Activated T-helper 17 cell treated with anti-CD3 and anti-CD28 coated beads, Interleukin-2, amount 50 U/mL, for 72 hours (primary cell): ENCODE results near the gene PPL. TPM values are rescaled to one million over a fixed set of nuclear protein-coding genes. Genes with fewer than 3 reads are reported as not detected.

Experiments used
- ATAC-seq: fragments of 150-1000 bp; cut with Tn5 transposase; replicated peaks from 2 replicates; pipeline ENCODE4 v1.10.0; 2021; ENCODE audit warnings: mild to moderate bottlenecking, moderate library complexity
- H3K27ac Mint-ChIP-seq: one replicate; pipeline ENCODE4 v1.8.0; 2022; ENCODE audit warnings: mixed read lengths
- H3K27me3 Mint-ChIP-seq: one replicate; pipeline ENCODE4 v1.8.0; 2022; ENCODE audit warnings: mixed read lengths
- H3K36me3 Mint-ChIP-seq: one replicate; pipeline ENCODE4 v1.8.0; 2022; ENCODE audit warnings: low read depth, mild to moderate bottlenecking, mixed read lengths
- H3K4me1 Mint-ChIP-seq: one replicate; pipeline ENCODE4 v1.8.0; 2022; ENCODE audit warnings: mixed read lengths
- H3K4me3 Mint-ChIP-seq: one replicate; pipeline ENCODE4 v1.8.0; 2022; ENCODE audit warnings: mild to moderate bottlenecking, mixed read lengths
- H3K9me3 Mint-ChIP-seq: one replicate; pipeline ENCODE4 v1.8.0; 2022; ENCODE audit warnings: mixed read lengths
- total RNA-seq, 2 donors: library from RNA; stranded (reverse); gene quantifications; one replicate each; pipeline ENCODE4 v1.2.3, GENCODE V29; 2022

The PPL gene
- total RNA-seq, 2 donors from 2014 or later = not detected

DNA sequence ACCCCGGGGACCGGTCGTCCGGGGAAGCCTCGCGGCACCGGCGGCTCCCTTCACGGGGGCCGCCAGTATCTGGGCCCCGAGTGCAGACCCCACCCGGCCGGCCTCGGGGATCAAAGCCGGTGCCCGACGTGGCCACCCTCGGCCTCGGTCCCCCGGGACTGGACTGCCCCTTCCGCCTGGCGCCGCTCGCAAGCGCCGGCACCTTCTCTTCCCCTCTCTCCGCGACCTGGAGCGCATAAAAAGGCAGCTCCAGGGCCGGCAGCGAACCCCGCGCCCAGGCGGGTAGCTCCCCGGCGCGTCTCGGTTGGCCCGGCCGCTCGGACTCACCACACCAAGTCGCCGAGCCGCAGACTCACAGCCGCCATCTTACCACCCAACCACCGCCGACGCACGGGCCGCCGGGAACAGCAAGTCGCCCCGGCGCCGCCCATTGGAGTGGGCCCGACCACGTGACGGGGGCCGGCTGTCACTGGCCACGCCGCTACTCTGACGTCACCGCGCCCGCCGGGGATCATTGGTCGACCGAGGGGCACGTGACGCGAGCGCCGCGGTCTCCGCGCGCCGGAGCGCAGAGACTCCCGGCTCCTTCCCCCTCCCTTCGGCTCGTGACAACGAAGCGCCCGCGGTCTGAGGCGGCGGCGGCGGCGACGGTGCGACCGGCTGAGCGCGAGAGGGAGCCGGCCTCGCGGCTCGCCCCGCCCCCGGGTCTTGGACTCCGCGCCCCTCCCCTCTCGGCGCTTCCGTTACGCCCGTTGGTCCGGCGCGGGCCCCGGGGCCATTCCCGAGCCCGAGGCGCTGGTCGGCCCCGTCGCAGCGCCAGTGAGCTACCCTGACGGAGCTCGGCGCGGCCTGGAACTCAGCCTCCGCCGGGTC, 89.8 kb downstream of the PPL start, which contains the start of the genes GLYR1 and UBN1:
TSS of gene GLYR1 (minus strand) at position 388 of the 873 bp plus-strand sequence. CDS start at position 365, 23 bp downstream.
TSS of gene UBN1 (plus strand) at position 581 of the 873 bp plus-strand sequence. CDS start 5,437 bp downstream, outside the sequence.
- peak within 1 kb of the TSS; percentile 85 for H3K27ac Mint-ChIP-seq
- peak within 1 kb of the TSS; percentile 86 for H3K4me3 Mint-ChIP-seq
- ATAC-seq = peak; percentile 95
- peaks cover 46% of the 10 kb centered on the region for H3K36me3 Mint-ChIP-seq
- H3K27me3 Mint-ChIP-seq = no peaks in the 10 kb centered on the region
- peaks cover 40% of the 10 kb centered on the region for H3K4me1 Mint-ChIP-seq
- no peaks in the 10 kb centered on the region for H3K9me3 Mint-ChIP-seq

- no peaks in the 10 kb centered on the region for H3K9me3 Mint-ChIP-seq
- peak overlapping the region; percentile 86 for H3K4me3 Mint-ChIP-seq
- no peak for ATAC-seq
- H3K27me3 Mint-ChIP-seq = no peaks in the 10 kb centered on the region
- peak overlapping the region; percentile 81 for H3K27ac Mint-ChIP-seq
- H3K4me1 Mint-ChIP-seq = peaks cover 37% of the 10 kb centered on the region
- H3K36me3 Mint-ChIP-seq = peaks cover 49% of the 10 kb centered on the region
These were observed 90.4 kb downstream of the PPL start for GRCh38 chr16:4846503-4846900.

GRCh38 chr16:4840984-4841383, 96.0 kb downstream of the PPL start:
- H3K27me3 Mint-ChIP-seq = no peaks in the 10 kb centered on the region
- H3K27ac Mint-ChIP-seq = peak overlapping the region; percentile 62
- H3K4me3 Mint-ChIP-seq = no peak overlapping the region
- H3K36me3 Mint-ChIP-seq = peaks cover 100% of the 10 kb centered on the region
- H3K4me1 Mint-ChIP-seq = peaks cover 12% of the 10 kb centered on the region
- no peaks in the 10 kb centered on the region for H3K9me3 Mint-ChIP-seq
- ATAC-seq = no peak

GRCh38 chr16:4839942-4840341, 97.0 kb downstream of the PPL start:
- H3K4me1 Mint-ChIP-seq = peaks cover 4% of the 10 kb centered on the region
- no peak for ATAC-seq
- H3K27me3 Mint-ChIP-seq = no peaks in the 10 kb centered on the region
- peak overlapping the region; percentile 62 for H3K27ac Mint-ChIP-seq
- no peaks in the 10 kb centered on the region for H3K9me3 Mint-ChIP-seq
- no peak overlapping the region for H3K4me3 Mint-ChIP-seq
- peaks cover 97% of the 10 kb centered on the region for H3K36me3 Mint-ChIP-seq

GRCh38 chr16:4837733-4838501, 99.0 kb downstream of the PPL start:
- no peak overlapping the region for H3K27ac Mint-ChIP-seq
- H3K9me3 Mint-ChIP-seq = no peaks in the 10 kb centered on the region
- no peak for ATAC-seq
- no peaks in the 10 kb centered on the region for H3K27me3 Mint-ChIP-seq
- H3K36me3 Mint-ChIP-seq = peaks cover 91% of the 10 kb centered on the region
- H3K4me3 Mint-ChIP-seq = no peak overlapping the region
- peaks cover 4% of the 10 kb centered on the region for H3K4me1 Mint-ChIP-seq

DNA sequence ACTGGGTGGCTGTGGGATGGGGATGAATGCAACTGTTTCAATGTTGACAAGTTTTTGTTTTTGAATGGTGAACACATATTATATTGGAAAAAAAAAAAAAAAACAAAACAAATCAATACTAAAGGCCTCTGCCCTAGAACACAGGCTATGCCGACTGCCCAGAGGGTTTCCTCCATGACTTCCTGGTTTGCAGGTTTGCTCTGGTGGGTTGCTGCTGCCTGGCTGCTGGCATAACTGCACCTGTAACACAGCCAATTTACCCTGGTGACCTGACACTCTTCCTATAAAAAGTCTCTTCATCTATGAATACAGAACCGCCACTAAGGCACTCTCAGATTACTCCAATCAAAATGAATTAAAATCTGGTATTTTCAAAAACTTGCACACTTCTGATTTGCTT, 100.2 kb downstream of the PPL start:
- H3K4me3 Mint-ChIP-seq = no peak overlapping the region
- ATAC-seq = no peak
- H3K36me3 Mint-ChIP-seq = peaks cover 91% of the 10 kb centered on the region
- no peaks in the 10 kb centered on the region for H3K27me3 Mint-ChIP-seq
- peak overlapping the region; percentile 61 for H3K27ac Mint-ChIP-seq
- peaks cover 4% of the 10 kb centered on the region for H3K4me1 Mint-ChIP-seq
- H3K9me3 Mint-ChIP-seq = no peaks in the 10 kb centered on the region

GRCh38 chr16:4833584-4833983, 103.4 kb downstream of the PPL start:
- no peak for ATAC-seq
- Mint-ChIP-seq H3K4me3 (no peak overlapping the region), H3K4me1 (peaks cover 4% of the 10 kb centered on the region), H3K9me3 (no peaks in the 10 kb centered on the region), H3K36me3 (peaks cover 88% of the 10 kb centered on the region), H3K27me3 (no peaks in the 10 kb centered on the region), H3K27ac (no peak overlapping the region)

DNA sequence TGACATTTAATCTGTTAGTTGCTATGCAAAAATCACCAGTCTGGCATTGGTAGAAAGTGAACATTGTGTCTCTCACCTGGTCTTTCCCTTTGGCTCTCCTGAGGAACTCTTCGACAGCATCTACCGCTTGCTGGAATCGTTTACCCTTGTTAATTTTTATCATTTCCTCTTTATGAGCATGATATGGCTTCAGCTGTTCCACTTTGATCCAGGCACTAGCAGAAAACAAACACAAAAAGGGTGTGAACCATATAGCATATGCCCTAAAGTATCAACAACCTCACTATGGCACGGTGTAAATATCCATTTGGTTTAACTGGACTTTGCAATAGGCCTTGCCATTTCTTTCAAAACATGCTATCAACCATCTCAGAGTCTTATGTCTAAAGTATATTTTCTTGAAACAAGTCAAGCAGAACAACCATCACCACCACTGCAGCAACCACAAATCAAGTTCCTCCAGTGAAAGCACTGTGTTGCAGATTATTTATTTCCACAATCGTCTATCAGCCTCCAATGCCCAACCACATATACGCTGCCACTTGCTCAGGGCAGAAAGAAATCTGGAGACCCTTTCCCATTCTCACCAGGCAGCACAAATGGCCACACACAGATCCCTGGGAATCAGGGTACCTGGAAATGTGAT, 104.1 kb downstream of the PPL start:
- Mint-ChIP-seq H3K4me3 (no peak overlapping the region), H3K4me1 (peaks cover 4% of the 10 kb centered on the region), H3K9me3 (no peaks in the 10 kb centered on the region), H3K27me3 (no peaks in the 10 kb centered on the region), H3K27ac (peak overlapping the region; percentile 59), H3K36me3 (peaks cover 88% of the 10 kb centered on the region)
- no peak for ATAC-seq

Other genes with a start within 250 kb of the PPL start
- gene NUDT16L1, start 243.6 kb downstream of the PPL start, total RNA-seq = 10 to 100 TPM; 16.8 to 28.7 TPM
- gene ANKS3, start 202.9 kb downstream of the PPL start, total RNA-seq = 10 to 100 TPM; 14.0 to 15.7 TPM
- gene DNAAF8, start 202.6 kb downstream of the PPL start, total RNA-seq = not detected
- gene ZNF500, start 170.0 kb downstream of the PPL start, total RNA-seq = 10 to 100 TPM in 1 of 2 donors, 1 to 10 TPM in 1; 9.7 to 12.5 TPM
- gene SEPTIN12, start 148.8 kb downstream of the PPL start, total RNA-seq = not detected
- not detected for gene SMIM22, start 141.8 kb downstream of the PPL start, total RNA-seq
- 1 to 10 TPM; 8.0 to 8.8 TPM for gene ROGDI, start 134.5 kb downstream of the PPL start, total RNA-seq
- gene GLYR1, start 89.9 kb downstream of the PPL start, total RNA-seq = 10 to 100 TPM; 57.8 to 97.2 TPM
- 10 to 100 TPM; 23.1 to 38.3 TPM for gene UBN1, start 89.7 kb downstream of the PPL start, total RNA-seq
- 1 to 10 TPM in 1 of 2 donors, under 1 TPM in 1; 0.61 to 1.0 TPM for gene SEC14L5, start 21.2 kb upstream of the PPL start, total RNA-seq
- 10 to 100 TPM in 1 of 2 donors, 1 to 10 TPM in 1; 8.5 to 18.6 TPM for gene NAGPA, start 96.8 kb upstream of the PPL start, total RNA-seq
- not detected for gene C16orf89, start 128.8 kb upstream of the PPL start, total RNA-seq
- 10 to 100 TPM; 15.1 to 38.1 TPM for gene ALG1, start 134.7 kb upstream of the PPL start, total RNA-seq
- 10 to 100 TPM in 1 of 2 donors, 1 to 10 TPM in 1; 7.3 to 11.7 TPM for gene EEF2KMT, start 160.6 kb upstream of the PPL start, total RNA-seq